DOHH2 (cell line): ENCODE data around the gene MEFV.
A peak's percentile ranks its signal among the peaks of the same experiment; 100 is the strongest.

ENCODE experiments used
- H3F3A ChIP-seq: fragments of 200-600 bp; sonication (generic), shearing (Covaris generic); 2 replicates; pipeline ENCODE4 v1.6.0; 2016; ENCODE audit warnings: antibody characterized with exemption, mild to moderate bottlenecking; ENCODE audit not compliant: control insufficient read depth, insufficient read depth
- H3K27ac ChIP-seq: fragments of 200-600 bp; sonication (generic); 2 replicates; pipeline ENCODE4 v1.5.1; 2014; ENCODE audit warnings: low read depth, mild to moderate bottlenecking, low read length, moderate library complexity
- H3K27me3 ChIP-seq: fragments of 200-600 bp; sonication (generic); 2 replicates; pipeline ENCODE4 v1.6.1; 2014; ENCODE audit warnings: mild to moderate bottlenecking, low read length, mixed read lengths; ENCODE audit not compliant: control insufficient read depth
- H3K36me3 ChIP-seq: fragments of 200-600 bp; sonication (generic); 2 replicates; pipeline ENCODE4 v1.6.1; 2014; ENCODE audit warnings: mild to moderate bottlenecking, low read length, moderate library complexity, mixed read lengths; ENCODE audit not compliant: control insufficient read depth
- H3K4me1 ChIP-seq: fragments of 200-600 bp; sonication (generic); 2 replicates; pipeline ENCODE4 v1.6.1; 2014; ENCODE audit warnings: mild to moderate bottlenecking, low read length, mixed read lengths; ENCODE audit not compliant: control insufficient read depth
- H3K4me2 ChIP-seq: fragments of 200-600 bp; sonication (generic); 2 replicates; pipeline ENCODE4 v1.6.0; 2014; ENCODE audit warnings: mild to moderate bottlenecking, low read length, moderate library complexity
- H3K4me3 ChIP-seq: fragments of 200-600 bp; sonication (generic); 2 replicates; pipeline ENCODE4 v1.5.1; 2014; ENCODE audit warnings: mild to moderate bottlenecking, low read length, mixed read lengths
- H3K79me2 ChIP-seq: fragments of 200-600 bp; sonication (generic); 2 replicates; pipeline ENCODE4 v1.6.1; 2014; ENCODE audit warnings: mild to moderate bottlenecking, low read length, mixed read lengths; ENCODE audit not compliant: control insufficient read depth
- H3K9me2 ChIP-seq: fragments of 200-600 bp; sonication (generic); replicated peaks from 2 replicates; pipeline ENCODE4 v1.6.1; 2014; ENCODE audit warnings: mild to moderate bottlenecking, low read length, mixed read lengths; ENCODE audit not compliant: control insufficient read depth
- H3K9me3 ChIP-seq: fragments of 200-600 bp; sonication (generic); 2 replicates; pipeline ENCODE4 v1.6.1; 2014; ENCODE audit warnings: antibody characterized with exemption, low read length, mixed read lengths; ENCODE audit not compliant: control insufficient read depth, insufficient read depth
- H4K20me1 ChIP-seq: fragments of 200-600 bp; sonication (generic); 2 replicates; pipeline ENCODE4 v1.6.0; 2014; ENCODE audit warnings: low read depth, mild to moderate bottlenecking, antibody characterized with exemption, low read length, moderate library complexity; ENCODE audit not compliant: control insufficient read depth, insufficient read depth
- CTCF ChIP-seq: fragments of 200-600 bp; sonication (generic); IDR thresholded peaks from one replicate; pipeline ENCODE4 v1.5.1; 2014; ENCODE audit warnings: antibody characterized with exemption, mild to moderate bottlenecking, low read depth, low read length; ENCODE audit not compliant: poor library complexity, severe bottlenecking
- EZH2phosphoT487 ChIP-seq: fragments of 200-600 bp; sonication (generic); IDR thresholded peaks from 2 replicates; pipeline ENCODE4 v1.6.1; 2017; ENCODE audit warnings: borderline replicate concordance, mild to moderate bottlenecking, antibody characterized with exemption, low read length, moderate library complexity, mixed read lengths

MEFV gene

GRCh38 chr16:3215601-3216262 is 40.7 kb downstream of the MEFV start:
- H4K20me1 ChIP-seq, result no peaks in the 10 kb centered on the region

GRCh38 chr16:3214904-3215600 is 41.4 kb downstream of the MEFV start:
- Histone ChIP-seq H3K9me2 (no peaks in the 10 kb centered on the region), H3K36me3 (no peaks in the 10 kb centered on the region)

More at GRCh38 chr16:3215601-3216262, 40.7 kb downstream of the MEFV start:
- Histone ChIP-seq H3K27ac (no peak overlapping the region), H3K9me3 (no peaks in the 10 kb centered on the region), H3K4me2 (peak overlapping the region; percentile 37), H3K36me3 (no peaks in the 10 kb centered on the region), H3K9me2 (no peaks in the 10 kb centered on the region), H3K79me2 (no peaks in the 10 kb centered on the region), H3K27me3 (peaks cover 16% of the 10 kb centered on the region), H3K4me1 (peaks cover 19% of the 10 kb centered on the region), H3F3A (no peaks in the 10 kb centered on the region), H3K4me3 (0 out of 2 replicates have a peak overlapping the region, but pooled peaks have one; percentile 1)
- TF ChIP-seq CTCF (no peak), EZH2phosphoT487 (no peak)

GRCh38 chr16:3212567-3212966 is 43.9 kb downstream of the MEFV start:
- H3K36me3 ChIP-seq, result no peaks in the 10 kb centered on the region
- H4K20me1 ChIP-seq, result no peaks in the 10 kb centered on the region
- peaks cover 14% of the 10 kb centered on the region for H3K27me3 ChIP-seq
- no peak overlapping the region for H3K4me2 ChIP-seq
- no peak for TF ChIP-seq EZH2phosphoT487
- no peak for TF ChIP-seq CTCF
- peaks cover 2% of the 10 kb centered on the region; the same call in 1 of the 2 replicates for H3K9me3 ChIP-seq
- peaks cover 19% of the 10 kb centered on the region for H3K4me1 ChIP-seq
- no peaks in the 10 kb centered on the region for H3K9me2 ChIP-seq
- H3K27ac ChIP-seq, result no peak overlapping the region
- H3F3A ChIP-seq, result no peaks in the 10 kb centered on the region
- no peaks in the 10 kb centered on the region for H3K79me2 ChIP-seq
- H3K4me3 ChIP-seq, result no peak overlapping the region

More at GRCh38 chr16:3214904-3215600, 41.4 kb downstream of the MEFV start:
- H3K4me1 ChIP-seq, result peaks cover 19% of the 10 kb centered on the region
- peak overlapping the region; percentile 37 for H3K4me2 ChIP-seq
- no peaks in the 10 kb centered on the region for H3K9me3 ChIP-seq
- H3K79me2 ChIP-seq, result no peaks in the 10 kb centered on the region
- H4K20me1 ChIP-seq, result no peaks in the 10 kb centered on the region
- H3K27me3 ChIP-seq, result peaks cover 16% of the 10 kb centered on the region
- peak overlapping the region; percentile 10 for H3K4me3 ChIP-seq
- no peak overlapping the region for H3K27ac ChIP-seq
- no peak for TF ChIP-seq EZH2phosphoT487
- TF ChIP-seq CTCF, result no peak
- H3F3A ChIP-seq, result no peaks in the 10 kb centered on the region
